RWPE2 (cell line): ENCODE data around the gene TRIM32.
A peak's percentile ranks its signal among the peaks of the same experiment; 100 is the strongest.

Source experiments
- ATAC-seq: fragments of 200-7000 bp; cut with Tn5 transposase; 3 replicates; pipeline ENCODE4 v1.9.1; 2021; ENCODE audit warnings: low read depth
- DNase-seq: peaks from one replicate; pipeline ENCODE4 v3.0.0-alpha.2; 2020; ENCODE audit warnings: low spot score
- H3K27ac ChIP-seq: fragments of 450-650 bp; 2 replicates; pipeline ENCODE4 v1.5.1; 2017; ENCODE audit warnings: mild to moderate bottlenecking; ENCODE audit not compliant: poor library complexity, severe bottlenecking
- H3K27me3 ChIP-seq: fragments of 250-450 bp; sonication (Bioruptor Pico); 2 replicates; pipeline ENCODE4 v1.5.1; 2021; ENCODE audit warnings: mild to moderate bottlenecking, moderate library complexity; ENCODE audit not compliant: insufficient read depth, poor library complexity, severe bottlenecking
- H3K36me3 ChIP-seq: fragments of 250-450 bp; sonication (Bioruptor Pico); 2 replicates; pipeline ENCODE4 v1.5.1; 2020; ENCODE audit warnings: low read depth, mild to moderate bottlenecking, moderate library complexity
- H3K4me1 ChIP-seq: fragments of 250-450 bp; sonication (Bioruptor Pico); 2 replicates; pipeline ENCODE4 v1.5.1; 2021; ENCODE audit warnings: mild to moderate bottlenecking, moderate library complexity; ENCODE audit not compliant: insufficient read depth, poor library complexity, severe bottlenecking
- H3K4me3 ChIP-seq: fragments of 250-450 bp; sonication (Bioruptor Pico); 2 replicates; pipeline ENCODE4 v1.5.1; 2021; ENCODE audit warnings: mild to moderate bottlenecking, moderate library complexity; ENCODE audit not compliant: severe bottlenecking
- H3K9me3 ChIP-seq: fragments of 250-450 bp; sonication (Bioruptor Pico); 2 replicates; pipeline ENCODE4 v1.5.1; 2021; ENCODE audit warnings: mild to moderate bottlenecking, moderate library complexity; ENCODE audit not compliant: severe bottlenecking
- CTCF ChIP-seq: fragments of 450-650 bp; IDR thresholded peaks from one replicate; pipeline ENCODE4 v1.5.1; 2017; ENCODE audit warnings: mild to moderate bottlenecking, moderate library complexity; ENCODE audit not compliant: poor library complexity, severe bottlenecking

TRIM32 gene

GRCh38 chr9:116724123-116724522 is 37.0 kb downstream of the TRIM32 start:
- ATAC-seq (no peak), DNase-seq (no peak)
- no peak overlapping the region for H3K4me3 ChIP-seq
- no peaks in the 10 kb centered on the region for H3K9me3 ChIP-seq
- no peaks in the 10 kb centered on the region for H3K4me1 ChIP-seq
- TF ChIP-seq CTCF, result no peak
- no peak overlapping the region for H3K27ac ChIP-seq
- H3K27me3 ChIP-seq, result peaks cover 4% of the 10 kb centered on the region
- no peaks in the 10 kb centered on the region for H3K36me3 ChIP-seq

GRCh38 chr9:116726602-116727001 is 39.5 kb downstream of the TRIM32 start:
- no peaks in the 10 kb centered on the region for H3K36me3 ChIP-seq
- H3K4me1 ChIP-seq, result no peaks in the 10 kb centered on the region
- no peak for TF ChIP-seq CTCF
- H3K27ac ChIP-seq, result no peak overlapping the region
- ATAC-seq, result no peak
- no peak for DNase-seq
- H3K4me3 ChIP-seq, result no peak overlapping the region
- no peaks in the 10 kb centered on the region for H3K9me3 ChIP-seq
- H3K27me3 ChIP-seq, result no peaks in the 10 kb centered on the region

GRCh38 chr9:116733010-116733641 is 46.0 kb downstream of the TRIM32 start:
- Histone ChIP-seq H3K4me3 (no peak overlapping the region), H3K4me1 (no peaks in the 10 kb centered on the region), H3K9me3 (no peaks in the 10 kb centered on the region), H3K36me3 (no peaks in the 10 kb centered on the region), H3K27ac (no peak overlapping the region), H3K27me3 (no peaks in the 10 kb centered on the region)
- no peak for ATAC-seq
- no peak for TF ChIP-seq CTCF
- no peak for DNase-seq

GRCh38 chr9:116736399-116737151 is 49.5 kb downstream of the TRIM32 start:
- H3K4me1 ChIP-seq, result no peaks in the 10 kb centered on the region
- H3K4me3 ChIP-seq, result no peak overlapping the region
- no peak overlapping the region for H3K27ac ChIP-seq
- DNase-seq (no peak), ATAC-seq (peak; percentile 19; the same call in 1 of the 3 replicates)
- no peaks in the 10 kb centered on the region for H3K36me3 ChIP-seq
- no peaks in the 10 kb centered on the region for H3K27me3 ChIP-seq
- no peaks in the 10 kb centered on the region for H3K9me3 ChIP-seq
- no peak for TF ChIP-seq CTCF

- TF ChIP-seq CTCF, result peak; percentile 97
- Histone ChIP-seq H3K4me1 (no peaks in the 10 kb centered on the region), H3K4me3 (no peak overlapping the region), H3K9me3 (no peaks in the 10 kb centered on the region), H3K27me3 (no peaks in the 10 kb centered on the region), H3K27ac (no peak overlapping the region), H3K36me3 (no peaks in the 10 kb centered on the region)
- ATAC-seq, result peak; percentile 96
- DNase-seq, result peak; percentile 78
Measured at GRCh38 chr9:116737152-116737546, 50.0 kb downstream of the TRIM32 start.
